Pons (tissue), 1 donor: ENCODE measurements around the gene HSPA1L.

ENCODE experiments used
- DNase-seq: peaks from one replicate; pipeline ENCODE4 v3.0.0-alpha.2; 2016; ENCODE audit warnings: low spot score

The HSPA1L gene

DNA sequence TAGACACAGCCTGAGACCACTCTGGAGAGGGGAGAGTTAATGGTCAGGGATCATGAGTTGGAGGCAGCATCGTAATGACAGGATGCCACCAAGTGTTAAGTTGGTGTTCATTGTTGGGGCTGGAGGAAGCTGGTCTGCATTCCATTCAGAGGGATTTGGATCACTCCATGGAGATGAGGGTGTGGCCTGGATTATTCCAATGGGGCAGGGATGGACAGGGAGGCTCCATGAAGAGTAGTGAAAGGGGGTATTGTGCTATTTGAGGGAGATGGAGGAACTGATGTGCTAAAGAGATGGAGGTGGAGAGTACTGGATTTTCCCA lies 51.5 kb downstream of the HSPA1L start:
- DNase-seq: peak; percentile 16

DNA sequence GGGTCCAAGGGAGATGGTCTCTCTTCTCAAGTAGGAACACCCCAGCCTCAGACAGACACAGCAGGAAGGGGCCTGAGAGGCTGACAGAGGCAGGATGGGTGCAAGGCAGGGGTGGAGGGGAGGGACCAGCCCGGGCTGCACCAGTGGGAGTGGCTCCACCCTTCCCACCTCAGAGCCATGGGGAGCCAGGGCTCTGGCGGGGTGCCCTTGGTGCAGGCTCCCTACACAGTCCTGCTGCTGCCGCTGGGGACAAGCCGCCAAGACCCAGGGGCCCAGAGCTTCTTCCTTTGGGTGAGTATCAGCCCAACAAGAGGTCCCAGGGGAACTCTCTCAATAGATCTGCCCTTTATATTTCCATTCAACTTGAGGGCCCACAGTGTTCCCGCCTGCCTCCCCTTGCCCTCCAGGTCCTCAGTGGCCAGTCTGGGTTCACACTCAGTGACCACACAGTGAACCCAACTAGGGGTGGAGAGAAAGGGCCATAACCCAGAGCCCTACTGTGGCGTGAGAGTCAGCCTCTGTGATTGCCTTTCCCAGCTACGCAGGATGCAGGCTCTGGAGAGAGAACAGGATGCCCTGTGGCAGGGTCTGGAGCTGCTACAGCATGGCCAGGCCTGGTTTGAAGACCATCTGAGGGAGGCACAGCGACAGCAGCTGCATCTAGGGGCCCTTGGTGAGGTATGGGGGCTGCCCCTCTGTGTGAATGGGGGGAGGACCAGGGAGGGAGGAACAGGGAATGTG lies 52.0 kb downstream of the HSPA1L start:
- no peak for DNase-seq

DNA sequence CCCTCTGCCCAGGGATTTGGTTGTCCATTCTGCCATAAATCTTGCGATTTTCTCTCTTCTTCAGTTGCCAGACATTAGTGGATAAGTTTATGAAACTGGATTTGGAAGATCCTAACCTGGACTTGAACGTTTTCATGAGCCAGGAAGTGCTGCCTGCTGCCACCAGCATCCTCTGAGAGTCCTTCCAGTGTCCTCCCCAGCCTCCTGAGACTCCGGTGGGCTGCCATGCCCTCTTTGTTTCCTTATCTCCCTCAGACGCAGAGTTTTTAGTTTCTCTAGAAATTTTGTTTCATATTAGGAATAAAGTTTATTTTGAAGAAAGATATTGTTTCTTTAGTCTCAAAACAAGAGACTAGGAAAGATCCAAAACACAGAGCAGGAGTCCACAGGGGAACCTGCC lies 52.7 kb downstream of the HSPA1L start, which contains the start of gene SAPCD1:
Gene SAPCD1, plus strand, starts transcription at position 301 of the 400 bp plus-strand sequence. CDS start 399 bp downstream, outside the sequence.
- no peak for DNase-seq

DNA sequence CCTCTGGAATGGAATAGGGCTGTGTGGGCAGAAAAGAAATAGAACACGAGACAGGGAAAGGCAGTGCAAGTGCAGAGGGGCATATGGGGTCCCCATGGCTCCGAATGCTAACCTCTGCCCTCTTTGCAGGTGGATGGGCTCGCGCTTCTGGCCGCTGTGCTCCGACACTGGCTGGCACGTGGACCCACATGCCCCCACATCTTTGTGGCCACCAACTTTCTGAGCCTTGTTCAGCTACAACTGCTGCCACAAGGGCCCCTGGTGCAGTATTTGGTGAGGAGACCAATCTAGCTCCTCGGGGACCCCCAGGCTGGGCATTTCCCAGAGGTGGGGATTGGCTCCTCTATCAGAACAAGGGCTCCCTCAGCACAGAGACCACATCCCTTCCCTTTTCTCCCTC lies 53.7 kb downstream of the HSPA1L start:
- DNase-seq: no peak

DNA sequence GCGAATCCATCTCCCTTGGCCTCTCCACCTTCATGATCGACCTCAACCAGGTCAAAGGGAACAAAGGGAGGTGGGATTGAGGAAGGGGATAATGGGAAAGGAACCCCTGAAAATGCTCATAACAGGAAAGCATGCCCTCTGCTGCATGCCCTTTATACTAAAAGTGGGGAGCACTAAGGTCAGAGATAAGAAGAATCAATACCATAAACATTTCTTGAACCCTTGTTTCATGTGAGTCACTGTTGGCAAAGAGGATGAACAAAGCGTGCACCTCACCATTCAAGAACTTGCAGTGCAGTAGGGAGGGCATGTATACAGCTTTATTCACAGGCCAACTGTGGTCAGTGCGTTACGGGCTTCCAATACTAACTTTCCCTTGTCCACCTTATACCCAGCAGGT lies 54.3 kb downstream of the HSPA1L start:
- DNase-seq: no peak
